Caco-2 (cell line): Measurements from ENCODE around the gene PRKCQ. TPM values are rescaled to one million over a fixed set of nuclear protein-coding genes. Genes with fewer than 3 reads are reported as not detected.

ENCODE experiments used
- BruUV-seq: library from RNA; stranded (reverse); fragments of 400-500 nt; replicated peaks from 2 replicates; lab custom pipeline; 2021; lab: Mats Ljungman, UMichigan
- CTCF ChIA-PET: fragments of 300-600 bp; sonication (Branson Sonifier 250); formaldehyde crosslinking; loops from one replicate; lab custom pipeline; 2022; ENCODE audit warnings: antibody characterized with exemption; lab: Charles Lee
- POLR2A ChIA-PET: fragments of 300-600 bp; sonication (Branson Sonifier 250); formaldehyde crosslinking; loops from one replicate; lab custom pipeline; 2022; ENCODE audit warnings: antibody characterized with exemption; lab: Charles Lee
- DNase-seq, 2 experiments: peaks; one replicate each; pipeline versions ENCODE4 v3.0.0 to v3.0.0-alpha.2; 2020 to 2022
- H3K27me3 ChIP-seq: replicated peaks from 2 replicates; pipeline ENCODE4 v1.6.0; 2011; ENCODE audit warnings: low read length; ENCODE audit not compliant: control insufficient read depth, insufficient read depth
- H3K36me3 ChIP-seq: 2 replicates; pipeline ENCODE4 v1.5.1; 2011; ENCODE audit warnings: low read length; ENCODE audit not compliant: control insufficient read depth, insufficient read depth
- H3K4me1 ChIP-seq: fragments of 250-450 bp; sonication (Bioruptor Pico); 2 replicates; pipeline ENCODE4 v1.5.1; 2020; ENCODE audit warnings: mild to moderate bottlenecking
- H3K4me3 ChIP-seq: 2 replicates; pipeline ENCODE4 v1.5.1; 2011; ENCODE audit warnings: low read depth, mild to moderate bottlenecking, control low read depth, low read length
- H3K9me3 ChIP-seq: fragments of 250-450 bp; sonication (Bioruptor Pico); 2 replicates; pipeline ENCODE4 v1.5.1; 2020; ENCODE audit warnings: mild to moderate bottlenecking, moderate library complexity
- H3K27ac Mint-ChIP-seq: one replicate; pipeline ENCODE4 v1.8.0; 2022; ENCODE audit warnings: mixed read lengths; ENCODE audit not compliant: unreplicated experiment
- H3K27me3 Mint-ChIP-seq: one replicate; pipeline ENCODE4 v1.8.0; 2022; ENCODE audit warnings: mixed read lengths; ENCODE audit not compliant: insufficient read depth, unreplicated experiment
- H3K36me3 Mint-ChIP-seq: one replicate; pipeline ENCODE4 v1.8.0; 2022; ENCODE audit warnings: mild to moderate bottlenecking, mixed read lengths; ENCODE audit not compliant: insufficient read depth, unreplicated experiment
- H3K4me1 Mint-ChIP-seq: one replicate; pipeline ENCODE4 v1.8.0; 2022; ENCODE audit warnings: low read depth, mixed read lengths; ENCODE audit not compliant: unreplicated experiment
- H3K4me3 Mint-ChIP-seq: one replicate; pipeline ENCODE4 v1.8.0; 2022; ENCODE audit warnings: mild to moderate bottlenecking, moderate library complexity, mixed read lengths; ENCODE audit not compliant: unreplicated experiment
- H3K9me3 Mint-ChIP-seq: one replicate; pipeline ENCODE4 v1.8.0; 2022; ENCODE audit warnings: mixed read lengths; ENCODE audit not compliant: unreplicated experiment
- intact Hi-C: fragments of 100-400 bp; cut with micrococcal nuclease; formaldehyde crosslinking; loops from one replicate; pipeline ENCODE4 v1.10.0; 2022; ENCODE audit not compliant: unreplicated experiment
- total RNA-seq: library from RNA; stranded (reverse); gene quantifications from 2 replicates; pipeline ENCODE4 v1.2.3, GENCODE V29; 2022
- TF ChIP-seq, protein P1 (sequence below), 2 experiments: fragments of 200-600 bp in 1 of 2; IDR thresholded peaks; 1 replicate in 1 of 2; 2 replicates in 1 of 2; pipeline versions ENCODE4 v1.5.1 to v1.8.0; 2011 to 2022; ENCODE audit warnings: antibody characterized with exemption in 1 of 2, control low read depth in 1 of 2, inconsistent platforms in 1 of 2, low read depth in 1 of 2, low read length in 1 of 2, mild to moderate bottlenecking in 1 of 2, moderate library complexity in 1 of 2; ENCODE audit not compliant: insufficient read depth in 1 of 2, severe bottlenecking in 1 of 2, unreplicated experiment in 1 of 2

The PRKCQ gene
- total RNA-seq, 1 experiment from 2014 or later, result 2.4 TPM

DNA sequence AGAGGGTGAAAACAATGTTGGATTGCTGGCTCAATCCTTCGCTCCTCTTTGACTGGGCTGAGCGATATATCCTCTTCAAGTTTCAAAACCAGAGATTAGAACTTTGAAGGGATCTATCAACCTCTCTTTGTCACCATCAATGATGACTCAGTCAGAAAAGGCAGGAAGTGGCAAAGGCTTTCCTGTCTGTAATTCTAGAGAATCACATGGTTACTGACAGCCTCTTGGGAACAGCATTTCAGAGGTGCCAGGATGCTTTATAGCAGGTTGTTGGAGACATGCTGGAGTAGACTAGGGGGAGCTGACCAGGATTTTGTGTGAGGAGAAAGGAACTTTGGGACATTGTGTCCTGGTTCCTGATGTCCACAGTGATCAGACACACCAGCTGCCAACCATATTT is 81.3 kb downstream of the PRKCQ start:
- intact Hi-C loops, result no loop called here
- H3K27me3 Mint-ChIP-seq, result peaks cover 15% of the 10 kb centered on the region
- no peak overlapping the region for H3K4me3 ChIP-seq
- H3K27ac Mint-ChIP-seq, result no peak overlapping the region
- ChIA-PET CTCF (no interaction called here), POLR2A (no interaction called here)
- H3K9me3 Mint-ChIP-seq, result no peaks in the 10 kb centered on the region
- H3K36me3 ChIP-seq, result no peaks in the 10 kb centered on the region
- no peaks in the 10 kb centered on the region for H3K36me3 Mint-ChIP-seq
- H3K4me1 ChIP-seq, result no peaks in the 10 kb centered on the region
- H3K9me3 ChIP-seq, result no peaks in the 10 kb centered on the region
- no peaks in the 10 kb centered on the region for H3K4me1 Mint-ChIP-seq
- no peaks in the 10 kb centered on the region for H3K27me3 ChIP-seq
- TF ChIP-seq, protein P1, sequence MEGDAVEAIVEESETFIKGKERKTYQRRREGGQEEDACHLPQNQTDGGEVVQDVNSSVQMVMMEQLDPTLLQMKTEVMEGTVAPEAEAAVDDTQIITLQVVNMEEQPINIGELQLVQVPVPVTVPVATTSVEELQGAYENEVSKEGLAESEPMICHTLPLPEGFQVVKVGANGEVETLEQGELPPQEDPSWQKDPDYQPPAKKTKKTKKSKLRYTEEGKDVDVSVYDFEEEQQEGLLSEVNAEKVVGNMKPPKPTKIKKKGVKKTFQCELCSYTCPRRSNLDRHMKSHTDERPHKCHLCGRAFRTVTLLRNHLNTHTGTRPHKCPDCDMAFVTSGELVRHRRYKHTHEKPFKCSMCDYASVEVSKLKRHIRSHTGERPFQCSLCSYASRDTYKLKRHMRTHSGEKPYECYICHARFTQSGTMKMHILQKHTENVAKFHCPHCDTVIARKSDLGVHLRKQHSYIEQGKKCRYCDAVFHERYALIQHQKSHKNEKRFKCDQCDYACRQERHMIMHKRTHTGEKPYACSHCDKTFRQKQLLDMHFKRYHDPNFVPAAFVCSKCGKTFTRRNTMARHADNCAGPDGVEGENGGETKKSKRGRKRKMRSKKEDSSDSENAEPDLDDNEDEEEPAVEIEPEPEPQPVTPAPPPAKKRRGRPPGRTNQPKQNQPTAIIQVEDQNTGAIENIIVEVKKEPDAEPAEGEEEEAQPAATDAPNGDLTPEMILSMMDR (IDR thresholded peaks at IDR 0.05; ENCODE audit: insufficient read depth in 1 of 2, low read depth in 1 of 2, low read length in 1 of 2, severe bottlenecking in 1 of 2, unreplicated experiment in 1 of 2), result no peak
- no TSS peak for BruUV-seq
- no peak for DNase-seq
- H3K4me3 Mint-ChIP-seq, result no peak overlapping the region

DNA sequence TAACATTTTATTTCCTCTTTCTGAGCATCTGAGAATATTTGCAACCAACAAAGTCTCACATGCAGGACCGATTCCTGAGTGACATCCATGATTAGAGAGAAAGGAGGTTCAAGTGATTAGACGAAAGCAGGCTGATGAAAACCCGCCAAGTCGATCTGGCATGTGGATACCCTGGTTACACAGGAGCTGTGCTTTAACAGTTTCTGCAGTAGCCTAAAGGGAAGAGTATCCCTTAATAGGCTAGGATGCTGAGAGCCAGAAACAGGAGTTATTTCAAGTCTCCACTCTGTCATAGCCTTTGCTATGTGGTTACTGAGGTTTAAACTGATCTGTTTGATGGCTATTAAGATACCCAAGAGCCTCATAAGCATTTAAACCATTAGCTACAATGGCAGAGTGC is 82.5 kb downstream of the PRKCQ start:
- CTCF ChIA-PET, result no interaction called here
- Mint-ChIP-seq H3K36me3 (no peaks in the 10 kb centered on the region), H3K27me3 (peaks cover 10% of the 10 kb centered on the region), H3K4me3 (no peak overlapping the region), H3K4me1 (no peaks in the 10 kb centered on the region), H3K27ac (no peak overlapping the region), H3K9me3 (no peaks in the 10 kb centered on the region)
- no peak overlapping the region for H3K4me3 ChIP-seq
- no peaks in the 10 kb centered on the region for H3K9me3 ChIP-seq
- no TSS peak for BruUV-seq
- intact Hi-C loops, result no loop called here
- no peaks in the 10 kb centered on the region for H3K4me1 ChIP-seq
- POLR2A ChIA-PET, result no interaction called here
- DNase-seq, result no peak
- TF ChIP-seq, protein P1 (IDR thresholded peaks at IDR 0.05; ENCODE audit: insufficient read depth in 1 of 2, low read depth in 1 of 2, low read length in 1 of 2, severe bottlenecking in 1 of 2, unreplicated experiment in 1 of 2), result no peak
- H3K27me3 ChIP-seq, result no peaks in the 10 kb centered on the region
- no peaks in the 10 kb centered on the region for H3K36me3 ChIP-seq

DNA sequence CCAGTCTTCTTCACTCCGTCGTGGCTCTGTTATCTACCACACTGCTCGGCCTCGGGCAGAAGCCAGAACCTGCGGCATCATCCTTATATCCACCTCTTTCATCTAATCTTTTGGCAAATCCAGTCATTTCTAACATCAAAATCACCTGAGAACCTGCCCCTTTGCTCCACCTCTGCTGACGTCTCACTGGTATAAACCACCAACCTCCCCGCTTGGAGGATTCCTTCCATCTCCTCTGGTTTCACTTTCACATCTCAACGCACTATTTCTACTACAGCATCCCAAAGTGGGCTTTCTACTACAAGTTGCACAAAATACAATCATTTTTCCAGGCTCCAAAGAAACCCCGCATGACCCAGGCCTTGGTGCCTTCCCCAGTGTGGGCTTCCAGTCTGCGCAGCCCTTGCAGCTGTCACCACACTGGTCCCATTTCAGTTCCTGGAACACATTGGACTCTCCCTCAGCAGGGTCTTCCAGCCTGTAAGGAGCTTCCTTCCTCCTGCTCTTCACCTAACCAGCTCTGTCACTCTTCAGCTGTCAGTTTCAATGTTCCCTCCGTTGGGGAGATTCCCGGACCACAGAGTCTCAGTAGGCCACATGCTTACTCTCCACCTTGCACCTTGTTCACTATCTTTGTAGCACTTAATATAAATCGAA is 85.0 kb downstream of the PRKCQ start:
- Histone ChIP-seq H3K27me3 (no peaks in the 10 kb centered on the region), H3K36me3 (no peaks in the 10 kb centered on the region), H3K4me1 (no peaks in the 10 kb centered on the region), H3K4me3 (no peak overlapping the region), H3K9me3 (no peaks in the 10 kb centered on the region)
- Mint-ChIP-seq H3K27ac (no peak overlapping the region), H3K4me3 (no peak overlapping the region), H3K9me3 (no peaks in the 10 kb centered on the region), H3K4me1 (no peaks in the 10 kb centered on the region), H3K36me3 (no peaks in the 10 kb centered on the region), H3K27me3 (no peaks in the 10 kb centered on the region)
- intact Hi-C loops, result no loop called here
- CTCF ChIA-PET, result no interaction called here
- no TSS peak for BruUV-seq
- TF ChIP-seq, protein P1 (IDR thresholded peaks at IDR 0.05; ENCODE audit: insufficient read depth in 1 of 2, low read depth in 1 of 2, low read length in 1 of 2, severe bottlenecking in 1 of 2, unreplicated experiment in 1 of 2), result no peak
- POLR2A ChIA-PET, result interaction anchor here (0.5 kb wide), 1 partner anchor 197 kb away, joined by 3 read pairs; no protein-coding TSS in a partner anchor
- no peak for DNase-seq
